GM12878 (cell line): ENCODE results near the gene ARMC9. TPM values are rescaled to one million over a fixed set of nuclear protein-coding genes. Genes with fewer than 3 reads are reported as not detected.
"Not testable (repeated sequence)": the region's sequence is repeated elsewhere in the genome, so short reads cannot be mapped to it uniquely, and the experiment has no call there.

ENCODE experiments used
- ATAC-seq: fragments of 200-7000 bp; cut with Tn5 transposase; 3 replicates; pipeline ENCODE4 v1.9.1; 2020; ENCODE audit warnings: mild to moderate bottlenecking, moderate library complexity
- BruUV-seq: library from RNA; stranded (reverse); fragments of 400-500 nt; replicated peaks from 2 replicates; lab custom pipeline; 2021; lab: Mats Ljungman, UMichigan
- CTCF ChIA-PET: fragments of 300-600 bp; sonication (Branson Sonifier 250); formaldehyde crosslinking; extraction: SDS; loops from one replicate; lab custom pipeline; 2021; ENCODE audit warnings: inconsistent platforms; lab: Yijun Ruan, JAX
- POLR2A ChIA-PET: fragments of 350-600 bp; formaldehyde crosslinking; extraction: SDS; loops from one replicate; lab custom pipeline; 2021; ENCODE audit warnings: inconsistent platforms; lab: Charles Lee
- RAD21 ChIA-PET: fragments of 300-600 bp; sonication (Branson Sonifier 250); formaldehyde crosslinking; loops from one replicate; lab custom pipeline; 2023; ENCODE audit warnings: antibody characterized with exemption; ENCODE audit not compliant: unreplicated experiment; lab: Charles Lee
- SMC1A ChIA-PET: fragments of 300-600 bp; sonication (Branson Sonifier 250); formaldehyde crosslinking; loops from one replicate; lab custom pipeline; 2023; ENCODE audit not compliant: unreplicated experiment, uncharacterized antibody; lab: Charles Lee
- DNase-seq: peaks from one replicate; pipeline ENCODE4 v3.0.0-alpha.2; 2011; ENCODE audit warnings: low read depth, low spot score
- FAIRE-seq: peaks from 3 replicates; lab custom pipeline; 2011; peaks lifted over from hg19 to GRCh38; lab: Jason Lieb, UNC
- H2AFZ ChIP-seq: 2 replicates; pipeline ENCODE4 v1.6.0; 2011; ENCODE audit warnings: low read depth, low read length, control low read depth; ENCODE audit not compliant: control insufficient read depth
- H3K27ac ChIP-seq: 2 replicates; pipeline ENCODE4 v1.5.1; 2011; ENCODE audit warnings: control low read depth; ENCODE audit not compliant: control insufficient read depth, insufficient read depth
- H3K27me3 ChIP-seq, 2 experiments: replicated peaks in 1 of 2; 2 replicates each; pipeline versions ENCODE4 v1.6.0 to v1.6.1; 2011; ENCODE audit warnings: low read length in 1 of 2; ENCODE audit not compliant: control insufficient read depth in 2 of 2, insufficient read depth in 2 of 2
- H3K36me3 ChIP-seq, 2 experiments: 2 replicates each; pipeline ENCODE4 v1.5.1; 2011; ENCODE audit warnings: low read length in 1 of 2; ENCODE audit not compliant: control insufficient read depth in 2 of 2, insufficient read depth in 2 of 2
- H3K4me1 ChIP-seq: 2 replicates; pipeline ENCODE4 v1.6.1; 2011; ENCODE audit warnings: mild to moderate bottlenecking, low read length, moderate library complexity, mixed read lengths; ENCODE audit not compliant: control insufficient read depth, insufficient read depth
- H3K4me2 ChIP-seq: 2 replicates; pipeline ENCODE4 v1.6.0; 2011; ENCODE audit warnings: control low read depth; ENCODE audit not compliant: control insufficient read depth, insufficient read depth
- H3K4me3 ChIP-seq: fragments of 200-600 bp; sonication (generic); 2 replicates; pipeline ENCODE4 v1.5.1; 2016
- H3K79me2 ChIP-seq: 2 replicates; pipeline ENCODE4 v1.6.0; 2011; ENCODE audit warnings: low read length; ENCODE audit not compliant: control insufficient read depth, insufficient read depth
- H3K9ac ChIP-seq: 2 replicates; pipeline ENCODE4 v1.8.0; 2011; ENCODE audit warnings: low read length, control low read depth, mixed read lengths; ENCODE audit not compliant: control insufficient read depth, insufficient read depth
- H3K9me3 ChIP-seq: replicated peaks from 3 replicates; pipeline ENCODE4 v1.5.1; 2011; ENCODE audit warnings: mild to moderate bottlenecking, low read length; ENCODE audit not compliant: control insufficient read depth, insufficient read depth
- H4K20me1 ChIP-seq: 2 replicates; pipeline ENCODE4 v1.6.0; 2011; ENCODE audit not compliant: control insufficient read depth, insufficient read depth
- WGBS: methylation state at CpG from one replicate; pipeline ENCODE4 v1.1.6; 2016; ENCODE audit warnings: low lambda C conversion rate; ENCODE audit not compliant: insufficient replicate concordance, insufficient coverage; ENCODE audit errors: missing lambda C conversion rate; 5-methylcytosine and 5-hydroxymethylcytosine counted together
- in situ Hi-C: fragments of 300-500 bp; cut with MboI; formaldehyde crosslinking; loops from 9 replicates; pipeline ENCODE4 v1.14.3; 2018; ENCODE audit warnings: mixed read lengths
- intact Hi-C: fragments of 100-400 bp; cut with micrococcal nuclease; formaldehyde crosslinking; loops from one replicate; pipeline ENCODE4 v1.14.2; 2022; ENCODE audit not compliant: unreplicated experiment
- polyA plus RNA-seq, 11 experiments: library from polyadenylated mRNA; depleted of rRNA in 4 of 11; unstranded in 6 of 11; stranded (reverse) in 5 of 11; fragments of >200 nt; fragmentation: Nextera tagmentation in 4 of 11; fragmentation: Illumina TruSeq in 1 of 11; extraction: Ambion mirVana in 4 of 11; extraction: Trizol in 1 of 11; gene quantifications; 1 replicate in 1 of 11; 2 replicates in 10 of 11; pipeline versions ENCODE4 v1.2.1 to v1.2.3, GENCODE V29; 2011 to 2016; ENCODE audit warnings: inconsistent platforms in 2 of 11, missing spikeins in 2 of 11, low read depth in 1 of 11
- total RNA-seq, 4 experiments: library from RNA; depleted of rRNA in 3 of 4; stranded (reverse); fragments of >200 nt in 3 of 4; fragmentation: Illumina TruSeq in 1 of 4; extraction: Trizol in 1 of 4; gene quantifications; 2 replicates each; pipeline versions ENCODE4 v1.2.1 to v1.2.3, GENCODE V29; 2013 to 2021

The ARMC9 gene
- total and polyA plus RNA-seq, 10 of the 15 experiments (the other 5 are each of a cell fraction or from before 2014, with no cell fraction given): 3.8 to 21.8 (median 10.4) TPM

GRCh38 chr2:231407686-231408085 is 209.3 kb downstream of the ARMC9 start:
- BruUV-seq, H3K4me2 ChIP-seq, H3K36me3 ChIP-seq, H3K27ac ChIP-seq, intact Hi-C loops, H3K79me2 ChIP-seq, DNase-seq, H3K9ac ChIP-seq, ATAC-seq, H3K4me3 ChIP-seq, H2AFZ ChIP-seq, FAIRE-seq, H4K20me1 ChIP-seq, POLR2A ChIA-PET, H3K27me3 ChIP-seq, H3K9me3 ChIP-seq, in situ Hi-C loops: not testable (repeated sequence)
- 76% methylated on average over 5 of the region's 5 CpGs for WGBS
- CTCF ChIA-PET: interaction anchor here (1.0 to 12.3 kb wide), 17 partner anchors 9 to 355 kb away, joined by 3 to 234 read pairs (median 11); partner anchors contain the start of gene B3GNT7
- RAD21 ChIA-PET: interaction anchor here (1.5 to 3.9 kb wide), 5 partner anchors 14 to 304 kb away, joined by 3 to 51 read pairs (median 26); partner anchors contain the start of gene B3GNT7
- peaks cover 16% of the 10 kb centered on the region for H3K4me1 ChIP-seq
- SMC1A ChIA-PET: interaction anchor here (0.7 to 5.2 kb wide), 10 partner anchors 11 to 303 kb away, joined by 3 to 63 read pairs (median 10); no protein-coding TSS in a partner anchor

- ATAC-seq, H2AFZ ChIP-seq, H3K27ac ChIP-seq, BruUV-seq, in situ Hi-C loops, H3K9ac ChIP-seq, H3K9me3 ChIP-seq, intact Hi-C loops, H3K27me3 ChIP-seq, H4K20me1 ChIP-seq, DNase-seq, H3K4me2 ChIP-seq, H3K4me3 ChIP-seq, H3K79me2 ChIP-seq, FAIRE-seq, POLR2A ChIA-PET, H3K36me3 ChIP-seq: not testable (repeated sequence)
- ChIA-PET RAD21 (interaction anchor here (3.5 to 3.9 kb wide), 3 partner anchors 15 to 304 kb away, joined by 26 to 51 read pairs (median 28); partner anchors contain the start of gene B3GNT7), SMC1A (interaction anchor here (0.9 to 5.2 kb wide), 7 partner anchors 10 to 304 kb away, joined by 3 to 63 read pairs (median 13); no protein-coding TSS in a partner anchor), CTCF (interaction anchor here (1.0 to 12.3 kb wide), 9 partner anchors 15 to 306 kb away, joined by 3 to 234 read pairs (median 52); no protein-coding TSS in a partner anchor)
- 54% methylated on average over 8 of the region's 9 CpGs for WGBS
- peaks cover 16% of the 10 kb centered on the region for H3K4me1 ChIP-seq
Measured at GRCh38 chr2:231408304-231408703, 209.9 kb downstream of the ARMC9 start.
